ENCODE results near the gene ITGA2B.

ITGA2B gene

GRCh38 chr17:44324571-44325275 lies 64.7 kb downstream of the ITGA2B start, which contains the start of gene SLC25A39:
SLC25A39 (minus strand) TSS chr17:44324823; CDS start chr17:44323562, 1,261 bp downstream.
- ChIA-PET POLR2A (interaction anchor here (0.7 to 2.0 kb wide), 8 partner anchors 23 to 201 kb away, joined by 3 to 11 read pairs (median 4); partner anchors contain the start of genes HDAC5, TMUB2 and UBTF), CTCF (interaction anchor here (1.1 kb wide), 1 partner anchor 38 kb away, joined by 3 read pairs; the partner anchor contains the start of gene FAM171A2)
- TF ChIP-seq ELF4 (IDR thresholded peaks at IDR 0.05): no peak
- TF ChIP-seq ARNT (IDR thresholded peaks at IDR 0.05): 0 out of 2 replicates have a peak, but pooled peaks have one; percentile 41
- TF ChIP-seq CTBP1 (IDR thresholded peaks at IDR 0.05; ENCODE audit: borderline replicate concordance): peak; percentile 16; the same call in 1 of the 2 replicates
- TF ChIP-seq FOXM1 (IDR thresholded peaks at IDR 0.05; ENCODE audit: borderline replicate concordance): peak; percentile 91
- DNase-seq (ENCODE audit: extremely low spot score): peak; percentile 92

- ChIA-PET CTCF (interaction anchor here (1.1 kb wide), 1 partner anchor 39 kb away, joined by 3 read pairs; the partner anchor contains the start of gene FAM171A2), POLR2A (interaction anchor here (1.0 to 2.0 kb wide), 6 partner anchors 23 to 201 kb away, joined by 3 to 11 read pairs (median 4); partner anchors contain the start of genes HDAC5, TMUB2 and UBTF)
- no peak for DNase-seq (ENCODE audit: extremely low spot score)
- TF ChIP-seq L3MBTL2 (conservative IDR thresholded peaks at IDR 0.05) (peak; percentile 85), TARDBP (IDR thresholded peaks at IDR 0.05) (no peak), HDGF (IDR thresholded peaks at IDR 0.05; ENCODE audit: borderline replicate concordance) (no peak), ELF4 (IDR thresholded peaks at IDR 0.05) (no peak), ARNT (IDR thresholded peaks at IDR 0.05) (no peak), FOXK2 (IDR thresholded peaks at IDR 0.05) (no peak)
Observed at GRCh38 chr17:44324092-44324570, 65.3 kb downstream of the ITGA2B start.

- TF ChIP-seq SP1 (IDR thresholded peaks at IDR 0.05) (no peak), FOXM1 (IDR thresholded peaks at IDR 0.05; ENCODE audit: borderline replicate concordance) (no peak), FOXK2 (IDR thresholded peaks at IDR 0.05) (no peak), LEF1 (IDR thresholded peaks at IDR 0.05; ENCODE audit: borderline replicate concordance) (no peak), ZNF384 (IDR thresholded peaks at IDR 0.05) (no peak), SUZ12 (IDR thresholded peaks at IDR 0.05) (no peak), L3MBTL2 (conservative IDR thresholded peaks at IDR 0.05) (no peak), TARDBP (IDR thresholded peaks at IDR 0.05) (no peak), PKNOX1 (IDR thresholded peaks at IDR 0.05) (no peak), FOXA1 (IDR thresholded peaks at IDR 0.05) (no peak), NFRKB (IDR thresholded peaks at IDR 0.05) (no peak), BHLHE40 (IDR thresholded peaks at IDR 0.05; ENCODE audit: borderline replicate concordance) (no peak), HDGF (IDR thresholded peaks at IDR 0.05; ENCODE audit: borderline replicate concordance) (no peak), ARNT (IDR thresholded peaks at IDR 0.05) (no peak), CTBP1 (IDR thresholded peaks at IDR 0.05; ENCODE audit: borderline replicate concordance) (no peak)
- ChIA-PET CTCF (interaction anchor here (1.1 kb wide), 1 partner anchor 40 kb away, joined by 3 read pairs; the partner anchor contains the start of gene FAM171A2), POLR2A (interaction anchor here (1.5 to 2.0 kb wide), 2 partner anchors 102 to 114 kb away, joined by 5 to 11 read pairs; no protein-coding TSS in a partner anchor)
- no peak for DNase-seq (ENCODE audit: extremely low spot score)
Observed at GRCh38 chr17:44323359-44324091, 65.9 kb downstream of the ITGA2B start.

DNA sequence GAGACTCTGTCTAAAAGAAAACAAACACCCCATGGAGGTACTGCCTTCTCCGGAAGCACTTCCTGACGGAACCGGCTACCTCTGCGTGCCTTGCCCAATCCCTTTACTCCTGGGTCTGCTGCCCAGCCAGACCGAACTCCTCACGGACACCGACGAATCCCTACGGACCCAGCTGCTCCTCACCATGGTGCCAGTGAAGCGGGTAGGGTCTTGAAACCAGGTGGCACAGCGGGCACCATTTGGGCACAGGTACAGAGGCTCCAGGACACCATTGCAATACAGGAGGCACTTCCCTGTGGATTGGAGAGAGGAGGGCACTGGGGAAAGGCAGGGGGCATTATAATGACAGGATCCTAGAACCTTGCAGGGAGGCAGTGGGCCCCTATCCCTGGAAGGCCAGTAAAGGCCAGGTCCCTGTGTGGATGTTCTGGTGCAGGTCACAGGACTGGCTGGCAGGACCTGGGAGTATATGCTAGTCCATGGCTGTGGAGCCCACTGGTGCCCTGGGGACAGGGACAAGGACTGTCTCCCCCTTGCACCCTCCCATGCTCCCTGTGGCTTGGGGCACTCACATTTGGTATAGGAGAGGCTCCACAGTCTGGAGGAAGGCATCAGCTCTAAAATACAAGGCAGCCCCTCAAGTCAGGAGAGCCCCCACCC lies 67.1 kb downstream of the ITGA2B start:
- ChIA-PET CTCF (interaction anchor here (0.6 kb wide), 1 partner anchor 24 kb away, joined by 3 read pairs; no protein-coding TSS in a partner anchor), POLR2A (interaction anchor here (0.7 kb wide), 1 partner anchor 123 kb away, joined by 3 read pairs; the partner anchor contains the start of gene ATXN7L3)
- no peak for TF ChIP-seq HDGF (IDR thresholded peaks at IDR 0.05; ENCODE audit: borderline replicate concordance)
- DNase-seq (ENCODE audit: extremely low spot score): no peak
